SU-DHL-6 (cell line): Measurements from ENCODE around the gene SUSD6.

Experiments
- EZH2phosphoT487 ChIP-seq: fragments of 200-600 bp; sonication (generic), shearing (Covaris generic); conservative IDR thresholded peaks from 2 replicates; pipeline ENCODE4 v1.6.1; 2018; ENCODE audit warnings: mild to moderate bottlenecking, antibody characterized with exemption, low read length, moderate library complexity, mixed read lengths
- TF ChIP-seq, protein P1 (sequence below): fragments of 200-600 bp; sonication (generic); IDR thresholded peaks from one replicate; pipeline ENCODE4 v1.5.1; 2017; ENCODE audit warnings: antibody characterized with exemption, mild to moderate bottlenecking, low read length, moderate library complexity; ENCODE audit not compliant: insufficient read depth, poor library complexity, severe bottlenecking

GRCh38 chr14:69692594-69692993 lies 81.2 kb downstream of the SUSD6 start:
- TF ChIP-seq, protein P1, sequence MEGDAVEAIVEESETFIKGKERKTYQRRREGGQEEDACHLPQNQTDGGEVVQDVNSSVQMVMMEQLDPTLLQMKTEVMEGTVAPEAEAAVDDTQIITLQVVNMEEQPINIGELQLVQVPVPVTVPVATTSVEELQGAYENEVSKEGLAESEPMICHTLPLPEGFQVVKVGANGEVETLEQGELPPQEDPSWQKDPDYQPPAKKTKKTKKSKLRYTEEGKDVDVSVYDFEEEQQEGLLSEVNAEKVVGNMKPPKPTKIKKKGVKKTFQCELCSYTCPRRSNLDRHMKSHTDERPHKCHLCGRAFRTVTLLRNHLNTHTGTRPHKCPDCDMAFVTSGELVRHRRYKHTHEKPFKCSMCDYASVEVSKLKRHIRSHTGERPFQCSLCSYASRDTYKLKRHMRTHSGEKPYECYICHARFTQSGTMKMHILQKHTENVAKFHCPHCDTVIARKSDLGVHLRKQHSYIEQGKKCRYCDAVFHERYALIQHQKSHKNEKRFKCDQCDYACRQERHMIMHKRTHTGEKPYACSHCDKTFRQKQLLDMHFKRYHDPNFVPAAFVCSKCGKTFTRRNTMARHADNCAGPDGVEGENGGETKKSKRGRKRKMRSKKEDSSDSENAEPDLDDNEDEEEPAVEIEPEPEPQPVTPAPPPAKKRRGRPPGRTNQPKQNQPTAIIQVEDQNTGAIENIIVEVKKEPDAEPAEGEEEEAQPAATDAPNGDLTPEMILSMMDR: no peak
- no peak for TF ChIP-seq EZH2phosphoT487
